Measurements from ENCODE around the gene TPD52L2.

The TPD52L2 gene

GRCh38 chr20:63881451-63882226, 16.6 kb downstream of the TPD52L2 start:
- Histone ChIP-seq H4K20me1 (ENCODE audit: insufficient read depth, low read length) (no peaks in the 10 kb centered on the region), H3K4me3 (ENCODE audit: low read depth, low read length, poor library complexity, severe bottlenecking) (no peak overlapping the region), H3K27ac (ENCODE audit: low read depth, low read length, poor library complexity, severe bottlenecking) (no peak overlapping the region), H3K27me3 (ENCODE audit: insufficient read depth, low read length) (no peaks in the 10 kb centered on the region), H3K4me2 (ENCODE audit: low read length) (no peak overlapping the region), H3K9me2 (ENCODE audit: low read depth, low read length) (no peaks in the 10 kb centered on the region), H3K9ac (ENCODE audit: low read length) (no peak overlapping the region), H3K36me3 (ENCODE audit: insufficient read depth, low read length) (peaks cover 59% of the 10 kb centered on the region), H3K9me3 (ENCODE audit: low read length) (no peaks in the 10 kb centered on the region), H3K4me1 (ENCODE audit: insufficient read depth, low read length, severe bottlenecking) (no peaks in the 10 kb centered on the region), H2AFZ (ENCODE audit: low read length) (no peak overlapping the region), H3K79me2 (ENCODE audit: insufficient read depth, low read length) (no peaks in the 10 kb centered on the region), H3F3A (ENCODE audit: insufficient read depth, low read length) (no peaks in the 10 kb centered on the region)
- no peak for TF ChIP-seq EZH2 (IDR thresholded peaks at IDR 0.05; ENCODE audit: borderline replicate concordance, low read length)

GRCh38 chr20:63882257-63883200, 17.5 kb downstream of the TPD52L2 start:
- H2AFZ ChIP-seq (ENCODE audit: low read length) = no peak overlapping the region
- H3K27ac ChIP-seq (ENCODE audit: low read depth, low read length, poor library complexity, severe bottlenecking) = no peak overlapping the region
- H3K27me3 ChIP-seq (ENCODE audit: insufficient read depth, low read length) = no peaks in the 10 kb centered on the region
- no peaks in the 10 kb centered on the region for H3F3A ChIP-seq (ENCODE audit: insufficient read depth, low read length)
- H3K9me2 ChIP-seq (ENCODE audit: low read depth, low read length) = no peaks in the 10 kb centered on the region
- H3K4me2 ChIP-seq (ENCODE audit: low read length) = no peak overlapping the region
- TF ChIP-seq CTCF (IDR thresholded peaks at IDR 0.05; ENCODE audit: low read length) (no peak), EZH2 (IDR thresholded peaks at IDR 0.05; ENCODE audit: borderline replicate concordance, low read length) (no peak)
- no peaks in the 10 kb centered on the region for H4K20me1 ChIP-seq (ENCODE audit: insufficient read depth, low read length)
- H3K9me3 ChIP-seq (ENCODE audit: low read length) = no peaks in the 10 kb centered on the region
- H3K9ac ChIP-seq (ENCODE audit: low read length) = no peak overlapping the region
- no peaks in the 10 kb centered on the region for H3K79me2 ChIP-seq (ENCODE audit: insufficient read depth, low read length)
- no peaks in the 10 kb centered on the region for H3K4me1 ChIP-seq (ENCODE audit: insufficient read depth, low read length, severe bottlenecking)
- H3K36me3 ChIP-seq (ENCODE audit: insufficient read depth, low read length) = peaks cover 59% of the 10 kb centered on the region
- no peak overlapping the region for H3K4me3 ChIP-seq (ENCODE audit: low read depth, low read length, poor library complexity, severe bottlenecking)

- Histone ChIP-seq H3F3A (ENCODE audit: insufficient read depth, low read length) (no peaks in the 10 kb centered on the region), H2AFZ (ENCODE audit: low read length) (no peak overlapping the region), H3K9me2 (ENCODE audit: low read depth, low read length) (no peaks in the 10 kb centered on the region), H3K4me3 (ENCODE audit: low read depth, low read length, poor library complexity, severe bottlenecking) (no peak overlapping the region), H3K36me3 (ENCODE audit: insufficient read depth, low read length) (peaks cover 58% of the 10 kb centered on the region), H3K9ac (ENCODE audit: low read length) (no peak overlapping the region), H3K27ac (ENCODE audit: low read depth, low read length, poor library complexity, severe bottlenecking) (no peak overlapping the region), H3K4me2 (ENCODE audit: low read length) (no peak overlapping the region), H3K4me1 (ENCODE audit: insufficient read depth, low read length, severe bottlenecking) (no peaks in the 10 kb centered on the region), H3K9me3 (ENCODE audit: low read length) (no peaks in the 10 kb centered on the region), H3K27me3 (ENCODE audit: insufficient read depth, low read length) (no peaks in the 10 kb centered on the region), H4K20me1 (ENCODE audit: insufficient read depth, low read length) (no peaks in the 10 kb centered on the region), H3K79me2 (ENCODE audit: insufficient read depth, low read length) (no peaks in the 10 kb centered on the region)
- TF ChIP-seq EZH2 (IDR thresholded peaks at IDR 0.05; ENCODE audit: borderline replicate concordance, low read length) = no peak
- no peak for TF ChIP-seq CTCF (IDR thresholded peaks at IDR 0.05; ENCODE audit: low read length)
Measured at GRCh38 chr20:63883201-63883593, 18.1 kb downstream of the TPD52L2 start.

Measured in OCI-LY1 (cell line).